Activated CD8-positive, alpha-beta memory T cell treated with anti-CD3 and anti-CD28 coated beads, Interleukin-2, amount 50 U/mL, for 1 hour (primary cell): ENCODE measurements around the gene DMD.
"Not testable (repeated sequence)": the region's sequence is repeated elsewhere in the genome, so short reads cannot be mapped to it uniquely, and the experiment has no call there.

Experiments used
- DNase-seq: peaks from one replicate; pipeline ENCODE4 v3.0.0-alpha.2; 2020; ENCODE audit errors: extremely low read depth

The DMD gene

DNA sequence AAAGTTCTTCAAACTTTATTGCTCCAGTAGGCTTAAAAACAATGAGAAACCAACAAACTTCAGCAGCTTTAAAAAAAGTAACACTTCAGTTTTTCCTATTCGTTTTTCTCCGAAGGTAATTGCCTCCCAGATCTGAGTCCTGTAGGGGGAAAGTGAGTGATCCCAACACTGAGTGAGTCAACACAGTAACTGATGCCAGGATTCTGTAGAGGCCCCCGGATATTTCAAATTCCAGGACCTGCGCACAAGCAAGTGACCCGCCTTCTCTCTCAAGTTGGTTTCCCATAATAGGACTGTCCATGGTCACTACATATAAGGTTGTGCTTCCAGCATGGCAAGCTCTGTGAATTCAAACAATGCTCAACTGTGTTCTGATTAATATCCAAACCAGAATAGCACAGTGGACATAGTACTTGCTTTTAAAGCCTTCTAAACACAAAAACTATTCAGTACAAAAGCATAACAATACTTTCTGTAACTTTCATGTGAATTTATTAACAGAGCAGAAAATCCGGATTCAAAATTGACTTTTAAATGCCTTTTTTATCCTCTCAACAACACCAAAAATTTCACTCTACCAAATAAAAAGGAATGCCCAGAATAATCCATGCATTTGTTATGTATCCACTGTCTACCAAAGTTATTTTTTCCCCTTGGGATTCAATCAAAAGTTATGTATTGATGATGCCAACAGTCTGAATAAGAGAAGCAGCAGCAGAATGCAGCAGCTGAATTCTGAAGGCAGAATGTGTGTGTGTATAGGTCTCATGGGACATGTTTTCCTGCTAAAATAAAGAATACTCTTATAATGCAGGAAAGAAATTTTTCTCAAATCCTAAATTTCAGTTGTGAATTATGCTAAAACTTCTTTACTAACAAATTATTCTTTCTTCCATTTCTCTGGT lies at the start of gene DMD:
Gene DMD (minus strand): TSS at position 194 of the 905 bp plus-strand sequence. CDS start 237 bp downstream, outside the sequence.
- no peak for DNase-seq

DNA sequence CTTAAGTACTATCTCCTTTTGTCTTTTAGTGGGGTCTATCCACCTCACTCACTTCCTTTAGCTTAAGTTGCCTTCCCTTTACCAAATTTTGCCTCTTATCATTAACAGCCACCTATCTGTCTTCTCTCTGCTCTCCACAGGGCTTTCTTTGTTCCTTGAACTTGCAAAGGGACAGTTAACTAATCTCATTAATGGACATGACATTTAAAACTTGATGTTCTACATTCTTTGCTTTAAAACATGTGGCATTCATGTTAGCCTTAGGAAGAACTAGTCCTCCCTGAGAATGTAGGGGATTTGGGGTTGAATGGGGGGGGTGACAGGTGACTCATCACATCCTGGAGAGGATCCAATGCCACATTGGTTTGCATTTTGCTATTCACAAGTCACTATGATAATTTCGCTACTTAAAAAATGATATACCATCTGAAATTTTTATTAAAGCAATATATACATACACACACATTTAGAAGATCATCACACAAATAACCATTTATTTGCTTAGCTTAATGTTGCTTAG lies 41.0 kb upstream of the DMD start:
- DNase-seq = no peak

DNA sequence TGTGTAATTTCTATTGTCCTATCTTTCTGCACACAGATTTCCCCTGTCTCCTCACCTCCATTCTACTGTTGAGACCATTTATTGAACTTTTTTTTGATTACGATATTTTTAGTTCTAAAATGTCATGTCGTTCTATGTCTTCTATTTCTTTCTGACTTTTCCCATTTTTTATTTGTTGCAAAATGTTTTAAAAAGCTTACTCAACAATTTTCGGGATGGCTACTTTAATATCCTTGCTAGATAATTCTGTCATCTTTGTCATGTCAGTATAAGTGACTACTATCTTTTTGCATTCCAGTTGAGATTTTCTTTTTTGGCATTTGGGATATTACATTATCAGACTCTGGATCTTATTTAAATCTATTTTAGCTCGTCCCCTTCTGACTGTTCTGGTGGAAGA lies 7.5 kb upstream of the DMD start:
- no peak for DNase-seq

DNA sequence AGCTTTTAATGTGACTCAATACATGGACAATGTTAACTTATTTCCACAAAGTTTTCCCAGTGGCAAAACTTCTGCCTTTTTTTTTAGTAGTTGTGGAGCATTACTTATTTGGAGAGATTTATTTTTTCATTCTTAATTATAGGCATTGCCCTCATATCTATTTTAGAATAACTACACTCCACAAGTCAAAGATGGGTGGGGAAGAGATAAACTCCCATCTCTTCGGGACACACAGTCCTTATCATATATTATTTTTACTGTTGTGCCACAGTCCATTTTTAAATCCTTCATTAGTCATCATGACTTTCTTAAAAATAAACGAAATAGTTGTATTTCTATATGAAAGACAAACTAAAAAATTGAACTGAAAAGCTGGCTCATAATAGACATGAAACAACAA lies 1.2 kb downstream of the DMD start:
- DNase-seq = no peak

DNA sequence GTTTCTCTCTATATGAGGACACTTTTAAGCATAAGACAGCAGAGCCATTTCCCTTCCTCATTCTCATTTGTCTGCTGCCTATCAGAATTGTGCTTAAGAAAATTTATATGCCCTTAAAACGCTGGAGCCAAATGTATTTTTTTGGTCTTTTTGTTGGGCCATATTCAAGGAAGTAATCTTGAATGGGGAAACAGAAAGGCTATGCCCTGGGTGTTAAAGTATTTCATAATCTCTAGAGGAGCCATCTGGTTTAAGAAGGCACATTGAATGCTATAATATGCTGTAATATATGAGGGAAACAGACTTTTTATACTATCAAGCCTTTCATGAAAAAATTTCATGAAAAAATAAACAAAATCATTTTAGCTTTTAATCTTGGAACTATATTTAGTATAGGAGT lies 4.3 kb downstream of the DMD start:
- no peak for DNase-seq

DNA sequence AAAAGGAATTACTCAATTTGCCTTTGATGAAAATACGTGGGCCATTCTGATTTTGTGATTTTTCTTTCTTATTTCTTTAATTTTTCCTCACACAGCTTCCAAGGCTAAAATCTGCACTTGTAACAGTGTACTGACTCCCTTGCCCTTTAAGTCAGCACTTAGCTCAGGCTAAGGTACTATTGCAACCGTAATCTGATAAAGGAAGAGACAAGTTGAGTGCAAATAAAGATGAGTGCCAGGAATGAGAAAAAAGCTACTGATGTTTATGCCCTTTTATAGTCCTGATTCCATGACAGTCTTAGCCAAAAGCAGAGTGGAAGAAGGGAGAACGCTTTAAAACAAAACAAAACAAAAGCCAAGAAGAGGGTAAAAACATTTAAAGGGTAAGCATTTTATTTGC lies 6.0 kb downstream of the DMD start:
- no peak for DNase-seq

DNA sequence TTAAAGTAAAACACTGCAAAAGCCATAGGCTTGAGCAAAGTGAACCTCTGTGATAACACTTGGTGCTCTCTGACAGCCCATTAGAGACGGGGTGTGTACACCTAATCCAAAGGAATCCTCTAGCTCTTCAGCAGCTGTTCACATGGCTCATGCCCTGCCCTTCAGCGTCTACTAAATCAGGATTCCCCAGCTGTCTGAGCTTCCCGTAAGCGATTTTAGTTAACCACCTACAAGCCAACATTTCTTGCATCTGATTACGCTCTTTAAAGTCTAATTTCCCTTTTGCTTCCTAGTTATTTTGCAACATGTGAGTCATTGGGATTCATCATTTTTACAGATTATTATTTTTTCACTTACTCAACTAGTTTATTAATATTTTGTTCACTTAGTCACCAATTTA lies 6.5 kb downstream of the DMD start:
- no peak for DNase-seq

DNA sequence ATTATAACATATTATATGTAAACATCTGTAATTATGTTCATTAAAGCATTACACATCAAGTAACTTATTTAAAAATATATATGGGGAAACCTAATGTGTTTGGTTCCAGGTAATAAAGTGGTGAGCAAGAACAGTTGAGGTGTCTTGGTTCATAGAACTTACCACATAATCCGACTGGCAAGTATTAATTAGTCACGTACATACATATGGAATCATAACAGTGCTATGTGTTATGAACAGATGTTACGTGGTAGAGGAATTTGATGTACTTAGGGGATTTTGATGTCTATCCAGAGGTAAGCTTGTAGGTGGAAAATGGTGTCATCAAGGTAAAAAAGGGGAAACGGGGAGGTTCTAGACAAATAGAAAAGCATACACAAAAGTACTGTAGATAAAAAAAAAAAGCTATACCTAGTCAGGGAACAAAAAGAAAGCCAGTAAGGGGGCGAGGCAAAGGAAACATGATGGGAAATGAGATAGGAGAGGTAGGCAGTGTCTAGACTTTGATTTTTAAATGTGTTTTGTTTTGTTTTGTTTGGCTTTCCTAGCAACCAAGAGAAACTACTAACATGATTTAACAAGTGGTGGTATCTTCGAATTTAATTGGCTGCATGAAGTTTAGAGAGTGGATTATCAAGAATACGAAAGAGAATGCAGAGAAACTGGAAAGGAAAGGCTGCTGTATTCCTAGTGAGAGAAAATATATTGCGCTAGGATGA lies 12.6 kb downstream of the DMD start:
- DNase-seq = no peak

DNA sequence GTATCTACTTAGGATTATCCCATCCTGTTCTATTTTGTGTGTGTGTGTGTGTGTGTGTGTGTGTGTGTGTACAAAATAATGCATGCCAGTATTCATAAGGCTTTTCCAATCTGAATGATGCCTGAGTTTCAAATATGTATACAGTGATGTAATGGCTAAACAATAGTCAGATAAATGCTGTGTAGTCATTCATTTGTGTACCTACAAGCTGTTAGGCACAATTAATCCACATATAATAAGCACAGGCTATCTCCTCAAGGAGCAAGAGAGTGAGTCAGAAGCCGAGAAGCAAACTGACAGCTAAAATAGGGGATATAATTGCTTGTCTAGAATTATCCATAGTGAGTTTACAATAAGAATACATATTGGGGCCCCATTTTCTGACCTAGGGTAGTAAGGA lies 15.7 kb downstream of the DMD start:
- DNase-seq = no peak

DNA sequence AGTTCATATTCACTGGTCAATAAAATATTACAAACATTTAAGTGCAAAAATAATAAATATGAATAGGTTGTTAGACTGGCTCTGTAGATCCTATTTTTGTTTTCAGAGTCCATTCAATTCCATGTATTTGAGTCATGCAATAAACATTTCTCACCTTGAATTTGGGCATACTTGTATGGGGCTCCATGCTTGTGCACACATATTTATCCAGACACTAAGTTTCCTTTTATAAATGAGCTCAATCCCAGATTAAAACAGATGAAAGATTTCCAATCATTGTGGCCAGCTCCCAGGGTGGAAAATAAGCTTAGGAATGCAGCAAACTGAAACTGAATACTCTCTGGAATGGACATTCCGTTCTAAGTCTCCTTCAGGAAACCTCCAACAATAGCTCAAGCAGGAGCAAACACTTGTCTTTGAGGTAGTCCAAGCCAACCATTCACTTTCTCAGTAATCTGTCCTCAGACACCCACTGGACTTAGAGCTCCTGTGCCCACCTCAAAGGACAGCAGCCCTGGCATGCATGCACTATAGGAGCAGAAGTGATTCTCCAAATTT lies 16.4 kb downstream of the DMD start:
- DNase-seq = no peak

DNA sequence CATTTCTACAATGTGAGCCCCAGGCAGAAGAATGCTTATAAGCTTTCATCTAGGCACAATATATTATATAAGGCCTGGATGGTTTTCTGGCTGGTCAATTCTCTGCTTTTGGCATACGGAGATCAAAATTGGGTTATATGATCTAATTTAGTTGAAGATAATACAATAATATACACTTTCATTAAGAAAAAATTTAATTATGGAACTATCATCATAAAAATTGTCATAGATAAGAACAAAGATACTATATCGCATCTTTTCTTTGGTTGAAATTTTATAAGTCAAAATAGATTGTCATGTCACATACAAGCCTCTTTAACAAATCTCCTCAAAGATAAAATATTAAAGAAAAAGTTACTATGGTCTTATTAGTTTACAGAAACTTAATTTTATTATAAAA lies 17.1 kb downstream of the DMD start:
- no peak for DNase-seq

DNA sequence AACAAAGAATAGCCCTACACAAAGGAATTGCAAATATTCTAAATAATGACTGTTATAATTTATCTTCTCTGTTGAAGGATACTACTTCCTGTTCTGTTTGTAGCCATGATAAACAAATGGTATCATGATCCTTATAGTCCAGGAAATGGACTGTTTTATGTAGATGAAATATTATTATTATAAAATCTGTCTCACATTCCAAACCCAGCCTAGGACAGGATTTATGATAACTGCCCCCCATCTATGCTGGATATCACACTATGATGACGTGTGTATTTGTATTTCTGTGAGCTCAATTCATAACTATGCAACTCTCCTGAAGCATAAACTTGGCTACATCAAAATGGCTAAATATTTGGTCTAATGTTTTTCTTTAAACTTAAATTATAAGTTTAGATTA lies 21.3 kb downstream of the DMD start:
- DNase-seq = no peak

DNA sequence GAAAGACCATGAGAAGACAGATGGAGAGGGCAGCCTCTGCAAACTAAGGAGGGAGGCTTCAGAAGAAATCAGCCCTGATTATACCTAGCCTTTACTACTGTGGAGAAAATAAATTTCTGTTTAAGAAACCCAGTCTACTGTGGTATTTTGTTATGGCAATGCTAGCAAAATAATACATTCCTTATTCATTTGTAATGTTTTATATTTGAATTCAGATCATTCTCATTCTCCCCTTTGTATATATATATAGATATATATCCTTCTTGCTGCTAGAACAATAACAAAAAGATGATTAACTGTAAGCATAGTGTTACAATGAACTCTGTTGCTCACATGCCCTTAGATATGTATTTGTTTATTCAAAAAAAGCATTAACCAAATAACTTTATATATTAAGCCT lies 22.5 kb downstream of the DMD start:
- no peak for DNase-seq

DNA sequence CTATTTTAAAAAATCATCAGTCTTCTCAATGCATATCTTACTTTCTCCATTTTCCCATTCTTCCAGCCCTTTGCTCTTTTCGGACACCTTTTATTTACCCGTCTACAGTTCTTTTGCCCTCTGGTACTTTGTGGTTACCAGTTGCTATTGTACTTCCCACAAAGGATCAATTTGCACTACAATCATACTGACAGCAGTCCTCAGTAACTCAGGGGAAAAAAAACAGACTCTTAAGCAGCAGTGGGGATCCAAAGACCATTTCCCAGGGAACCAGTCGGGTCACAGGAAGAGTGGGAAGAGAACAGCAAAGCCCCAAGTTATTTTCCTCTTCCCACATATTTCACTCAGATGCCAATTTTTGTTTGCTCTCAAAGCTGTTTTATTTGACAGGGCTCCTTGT lies 23.1 kb downstream of the DMD start:
- DNase-seq = no peak

DNA sequence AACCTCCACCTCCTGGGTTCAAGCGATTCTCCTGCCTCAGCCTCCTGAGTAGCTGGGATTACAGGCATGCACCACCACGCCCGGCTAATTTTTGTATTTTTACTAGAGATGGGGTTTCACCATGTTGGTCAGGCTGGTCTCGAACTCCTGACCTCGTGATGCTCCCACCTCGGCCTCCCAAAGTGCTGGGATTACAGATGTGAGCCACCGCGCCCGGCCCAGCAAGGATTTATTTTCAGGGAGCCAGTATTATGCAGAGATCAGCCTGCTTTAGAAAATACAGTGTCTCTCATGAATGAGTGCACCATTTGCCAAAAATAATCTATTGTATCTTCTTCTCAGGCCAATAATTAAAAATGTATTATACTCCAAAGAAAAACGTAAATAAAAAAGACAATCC lies 26.5 kb downstream of the DMD start:
- not testable (repeated sequence) for DNase-seq

DNA sequence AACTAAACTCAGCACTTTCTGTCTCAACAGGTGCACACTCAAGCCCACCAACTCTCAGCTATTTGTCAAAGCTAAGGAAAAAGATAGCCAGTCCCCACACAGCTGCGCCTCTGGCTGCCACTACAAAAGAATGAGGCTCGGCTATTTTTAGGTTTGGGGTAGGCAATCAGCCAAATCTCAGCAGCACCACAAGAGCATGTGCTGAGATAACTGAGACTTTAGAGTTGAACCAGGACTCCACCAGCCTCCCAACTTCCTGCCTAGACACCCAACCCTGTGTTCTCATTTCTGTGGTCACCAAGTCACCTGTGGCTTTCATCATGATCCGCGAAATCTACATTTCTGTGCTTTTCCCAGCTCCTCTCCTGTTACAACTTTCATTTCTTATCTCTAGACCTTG lies 28.0 kb downstream of the DMD start:
- DNase-seq = no peak

DNA sequence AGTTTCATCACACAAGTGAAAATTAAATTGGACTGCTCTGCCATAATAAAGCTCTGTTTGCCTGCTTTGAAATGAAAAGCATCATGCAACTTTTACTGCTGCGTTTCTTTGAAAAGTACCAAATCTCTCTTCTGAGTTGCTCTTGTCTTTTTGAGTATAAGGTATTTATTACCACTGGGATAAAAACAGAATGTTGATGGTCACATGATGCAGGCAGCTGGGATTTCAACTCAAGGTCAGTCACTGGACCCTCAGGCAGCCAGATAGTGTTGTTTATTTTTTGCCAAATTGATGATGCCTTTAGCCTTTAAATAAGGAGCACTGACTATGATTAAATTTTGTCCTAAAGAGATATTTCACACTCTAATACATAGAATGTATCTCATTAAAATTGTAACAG lies 32.7 kb downstream of the DMD start:
- no peak for DNase-seq

DNA sequence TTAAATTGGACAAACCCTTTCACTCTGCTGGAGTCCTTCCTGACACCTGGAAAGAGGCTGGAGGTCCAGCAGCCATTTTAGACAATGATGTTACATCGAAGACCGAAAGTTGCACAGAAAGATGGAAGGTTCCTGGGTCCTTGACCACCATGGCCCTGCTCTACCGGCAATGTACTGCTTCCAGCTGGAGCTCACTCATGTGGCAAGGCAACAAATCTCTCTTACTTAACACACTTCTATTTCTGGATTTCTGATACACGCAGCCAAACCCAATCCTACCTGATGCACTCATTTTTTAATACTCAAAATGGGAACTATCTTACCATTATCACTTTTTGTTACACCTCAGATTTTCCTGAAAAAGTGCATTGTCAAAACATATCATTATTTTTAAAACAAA lies 33.1 kb downstream of the DMD start:
- no peak for DNase-seq

DNA sequence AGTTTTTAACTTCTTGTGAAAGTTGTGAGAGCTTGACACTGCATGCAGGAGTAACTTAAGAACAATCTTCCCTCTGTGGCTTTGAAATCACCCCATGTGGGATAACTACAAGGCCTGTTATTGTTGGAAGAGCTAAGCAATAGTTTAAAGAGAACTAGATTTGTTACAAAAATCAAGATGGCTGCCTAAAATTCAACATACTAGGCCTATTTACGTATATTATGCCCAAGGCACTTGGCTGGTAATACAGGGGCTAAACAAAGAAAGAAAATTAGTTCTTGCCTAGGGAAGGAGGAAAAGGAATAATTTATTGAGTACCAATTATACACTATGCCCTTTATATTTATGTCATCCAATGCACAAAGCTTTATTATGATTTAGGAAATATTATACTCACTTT lies 36.1 kb downstream of the DMD start:
- no peak for DNase-seq

DNA sequence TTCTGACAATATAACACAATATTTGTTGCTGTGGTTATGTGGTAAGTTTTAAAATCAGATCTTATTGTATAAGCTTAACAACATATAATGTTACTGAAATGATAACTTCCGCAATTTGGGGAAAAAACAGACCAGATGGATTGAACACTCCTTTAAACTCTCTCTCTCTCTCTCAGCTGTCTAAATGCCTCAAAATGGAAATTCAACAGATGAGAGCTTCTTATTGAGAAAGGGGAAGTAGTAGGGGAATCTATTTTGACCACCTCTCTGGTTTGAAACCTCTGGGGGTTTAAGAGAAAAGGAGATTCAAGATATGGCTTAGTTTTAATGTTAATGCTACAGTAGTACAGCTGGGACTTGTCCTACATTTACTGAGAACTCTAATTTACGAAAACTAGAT lies 40.3 kb downstream of the DMD start:
- DNase-seq = no peak

DNA sequence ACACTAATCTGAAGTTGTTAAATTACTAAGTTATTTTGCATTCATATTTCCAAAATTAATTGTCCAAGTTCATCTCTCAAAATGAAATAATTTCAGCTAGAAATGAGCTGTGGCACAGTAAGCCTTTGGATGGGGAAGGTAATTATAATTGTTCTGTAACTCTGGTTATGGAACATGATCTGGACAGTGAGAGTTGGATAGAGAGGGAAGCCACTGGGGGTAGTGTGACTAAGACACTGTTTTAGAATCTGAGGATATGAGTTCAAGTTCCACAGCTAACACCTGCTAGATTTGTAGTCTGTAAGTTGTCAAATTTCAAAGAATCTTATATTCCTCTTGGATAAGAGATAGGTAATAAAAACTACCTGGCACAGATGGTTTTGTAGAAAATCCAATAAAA lies 49.5 kb downstream of the DMD start:
- DNase-seq = no peak

DNA sequence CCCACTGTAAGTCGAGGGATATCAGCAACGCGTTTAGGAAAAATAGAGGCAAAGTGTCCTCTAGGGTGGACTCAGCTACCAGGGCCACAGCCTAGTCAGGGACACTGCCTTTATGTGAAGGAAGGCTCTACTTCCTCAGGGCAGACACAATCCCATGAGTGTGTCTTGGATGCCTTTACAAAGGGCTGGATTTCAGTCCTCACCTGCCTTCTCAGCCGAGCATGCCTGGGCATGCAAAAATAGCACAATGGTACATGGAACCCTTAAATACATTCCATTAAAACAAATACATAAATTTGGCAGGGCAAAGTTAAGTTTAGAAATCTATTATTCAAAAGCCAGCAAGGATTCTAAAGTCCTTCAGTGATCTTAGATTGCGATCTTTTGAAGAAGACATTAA lies 51.1 kb downstream of the DMD start:
- DNase-seq = no peak
